ENCODE data around the gene RNLS.
A peak's percentile ranks its signal among the peaks of the same experiment; 100 is the strongest.

The RNLS gene

DNA sequence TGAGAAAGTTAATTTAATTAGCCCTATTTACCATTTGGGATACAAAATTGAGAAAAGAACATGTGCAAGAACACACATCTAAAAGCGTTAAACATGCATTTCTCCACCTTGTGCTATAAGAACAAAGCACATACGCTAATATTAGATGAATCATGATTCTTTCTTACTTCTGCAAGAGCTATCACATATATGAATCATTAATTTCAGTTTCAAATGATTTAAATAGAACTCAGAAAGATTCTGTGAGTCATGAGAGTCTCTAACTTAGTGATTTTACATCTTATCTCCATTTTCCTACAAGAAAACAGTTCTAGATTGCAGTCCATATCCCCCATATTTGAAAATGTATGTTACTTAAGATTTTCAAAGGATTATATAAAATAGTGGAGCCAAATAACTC lies 173.9 kb downstream of the RNLS start:
- no peak for DNase-seq (ENCODE audit: low read depth)
- H3K4me3 ChIP-seq (ENCODE audit: low read depth, low read length) = no peak overlapping the region
- TF ChIP-seq, protein P1, sequence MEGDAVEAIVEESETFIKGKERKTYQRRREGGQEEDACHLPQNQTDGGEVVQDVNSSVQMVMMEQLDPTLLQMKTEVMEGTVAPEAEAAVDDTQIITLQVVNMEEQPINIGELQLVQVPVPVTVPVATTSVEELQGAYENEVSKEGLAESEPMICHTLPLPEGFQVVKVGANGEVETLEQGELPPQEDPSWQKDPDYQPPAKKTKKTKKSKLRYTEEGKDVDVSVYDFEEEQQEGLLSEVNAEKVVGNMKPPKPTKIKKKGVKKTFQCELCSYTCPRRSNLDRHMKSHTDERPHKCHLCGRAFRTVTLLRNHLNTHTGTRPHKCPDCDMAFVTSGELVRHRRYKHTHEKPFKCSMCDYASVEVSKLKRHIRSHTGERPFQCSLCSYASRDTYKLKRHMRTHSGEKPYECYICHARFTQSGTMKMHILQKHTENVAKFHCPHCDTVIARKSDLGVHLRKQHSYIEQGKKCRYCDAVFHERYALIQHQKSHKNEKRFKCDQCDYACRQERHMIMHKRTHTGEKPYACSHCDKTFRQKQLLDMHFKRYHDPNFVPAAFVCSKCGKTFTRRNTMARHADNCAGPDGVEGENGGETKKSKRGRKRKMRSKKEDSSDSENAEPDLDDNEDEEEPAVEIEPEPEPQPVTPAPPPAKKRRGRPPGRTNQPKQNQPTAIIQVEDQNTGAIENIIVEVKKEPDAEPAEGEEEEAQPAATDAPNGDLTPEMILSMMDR (IDR thresholded peaks at IDR 0.05; ENCODE audit: low read depth, low read length, missing control alignments) = no peak

DNA sequence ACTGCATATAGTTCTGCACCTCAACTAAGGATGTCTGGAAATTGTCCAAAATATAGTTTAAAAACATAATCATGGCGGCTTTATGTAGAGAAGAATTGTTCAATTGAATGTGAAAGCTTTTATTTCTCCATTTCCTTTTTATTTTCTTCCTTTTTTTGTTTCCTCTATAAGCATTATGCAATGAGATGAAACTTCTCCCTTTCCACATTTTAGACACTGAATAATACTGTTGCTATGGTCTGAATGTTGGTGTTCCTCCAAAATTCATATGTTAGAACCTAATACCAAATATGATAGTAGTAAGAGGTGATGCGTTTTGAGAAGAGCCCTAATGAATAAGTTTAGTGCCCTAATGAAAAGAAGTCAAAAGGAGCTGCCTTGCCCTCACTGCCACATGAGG lies 175.0 kb downstream of the RNLS start:
- H3K4me3 ChIP-seq (ENCODE audit: low read depth, low read length) = no peak overlapping the region
- TF ChIP-seq, protein P1 (IDR thresholded peaks at IDR 0.05; ENCODE audit: low read depth, low read length, missing control alignments) = no peak
- DNase-seq (ENCODE audit: low read depth) = no peak

DNA sequence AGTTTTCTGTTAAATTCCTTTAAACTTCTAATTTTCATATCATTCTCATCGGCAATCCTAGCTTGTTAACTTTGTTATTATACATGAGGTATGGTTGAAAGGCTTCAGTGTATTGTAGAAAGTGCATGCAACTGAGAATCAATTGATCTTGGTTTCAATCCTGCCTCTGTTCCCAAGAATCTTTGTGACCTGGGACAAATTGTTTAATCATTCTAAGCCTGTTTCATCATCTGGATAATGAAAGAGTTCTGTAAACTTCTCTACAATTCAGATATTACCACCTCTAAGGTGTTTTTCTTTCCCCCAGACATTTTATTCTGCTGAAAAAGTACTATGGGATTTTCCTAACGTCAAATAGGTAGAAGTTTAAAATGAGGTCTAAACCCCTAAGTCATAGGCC lies 179.0 kb downstream of the RNLS start:
- TF ChIP-seq, protein P1 (IDR thresholded peaks at IDR 0.05; ENCODE audit: low read depth, low read length, missing control alignments) = no peak

DNA sequence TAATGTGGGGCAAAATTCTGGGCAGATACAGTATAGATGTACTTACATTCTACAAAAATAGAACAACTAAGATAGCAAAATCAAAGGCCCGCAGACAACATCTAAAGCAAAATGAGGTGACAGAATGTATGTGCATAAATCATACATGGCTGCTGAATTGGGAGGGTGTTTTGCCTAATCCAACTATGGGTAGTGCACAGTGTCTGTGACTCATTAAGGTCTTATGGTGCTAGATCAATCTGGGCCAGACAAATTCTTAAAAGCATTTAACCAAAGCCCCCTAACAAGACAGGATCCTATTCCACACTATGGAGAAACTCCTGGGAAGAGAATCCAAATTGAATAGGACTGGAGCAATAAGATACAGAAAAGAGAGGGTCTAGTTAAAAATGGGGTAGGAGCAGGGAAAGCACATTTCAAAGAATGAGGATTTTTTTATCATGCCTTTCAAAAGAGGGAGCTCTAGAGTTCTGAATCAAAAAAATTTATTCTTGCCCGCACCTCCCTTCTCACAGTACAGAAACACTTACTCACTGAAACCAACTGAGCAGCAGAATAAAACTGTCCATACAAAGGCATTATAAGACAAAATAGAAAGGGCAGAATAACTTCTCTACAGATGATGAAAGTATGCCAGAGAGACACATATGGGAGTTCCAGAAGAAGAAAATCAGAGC lies 181.3 kb downstream of the RNLS start:
- TF ChIP-seq, protein P1 (IDR thresholded peaks at IDR 0.05; ENCODE audit: low read depth, low read length, missing control alignments) = no peak
- no peak for DNase-seq (ENCODE audit: low read depth)
- no peak overlapping the region for H3K4me3 ChIP-seq (ENCODE audit: low read depth, low read length)

More for the DNA sequence above, 179.0 kb downstream of the RNLS start:
- H3K4me3 ChIP-seq (ENCODE audit: low read depth, low read length) = no peak overlapping the region
- no peak for DNase-seq (ENCODE audit: low read depth)

DNA sequence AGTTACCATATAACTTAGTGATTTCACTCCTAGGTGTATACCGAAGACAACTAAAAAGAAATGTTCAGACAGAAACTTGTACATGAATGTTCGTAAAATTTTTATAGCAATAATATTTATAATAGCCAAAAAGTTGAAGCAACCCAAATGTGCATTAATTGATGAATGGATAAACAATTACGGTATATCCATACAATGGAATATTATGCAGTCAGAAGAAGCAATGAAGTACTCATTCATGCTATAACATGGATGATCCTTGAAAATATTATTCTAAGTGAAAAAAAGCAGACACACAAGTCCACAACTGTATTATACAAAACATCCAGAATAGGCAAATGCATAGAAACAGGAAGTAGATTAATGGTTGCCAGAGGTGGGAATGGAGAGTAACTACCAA lies 183.9 kb downstream of the RNLS start:
- no peak overlapping the region for H3K4me3 ChIP-seq (ENCODE audit: low read depth, low read length)
- DNase-seq (ENCODE audit: low read depth) = no peak
- TF ChIP-seq, protein P1 (IDR thresholded peaks at IDR 0.05; ENCODE audit: low read depth, low read length, missing control alignments) = no peak

DNA sequence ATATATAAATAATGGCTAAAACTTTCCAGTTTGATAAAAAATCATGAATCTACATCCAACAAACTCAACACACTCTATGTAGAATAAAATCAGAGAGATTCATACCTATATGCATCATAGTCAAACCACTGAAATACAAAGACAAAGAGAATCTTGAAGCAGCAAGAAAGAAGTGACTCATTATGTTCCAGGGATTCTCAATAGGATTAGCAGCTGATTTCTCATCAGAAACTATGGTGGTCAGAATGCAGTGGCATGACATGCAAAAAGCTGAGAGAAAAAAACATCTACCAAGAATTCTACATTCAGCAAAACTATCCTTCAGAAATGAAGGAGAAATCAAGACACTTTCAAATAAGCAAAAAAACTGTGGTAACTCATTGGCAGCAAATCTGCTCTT lies 187.4 kb downstream of the RNLS start:
- TF ChIP-seq, protein P1 (IDR thresholded peaks at IDR 0.05; ENCODE audit: low read depth, low read length, missing control alignments) = no peak

DNA sequence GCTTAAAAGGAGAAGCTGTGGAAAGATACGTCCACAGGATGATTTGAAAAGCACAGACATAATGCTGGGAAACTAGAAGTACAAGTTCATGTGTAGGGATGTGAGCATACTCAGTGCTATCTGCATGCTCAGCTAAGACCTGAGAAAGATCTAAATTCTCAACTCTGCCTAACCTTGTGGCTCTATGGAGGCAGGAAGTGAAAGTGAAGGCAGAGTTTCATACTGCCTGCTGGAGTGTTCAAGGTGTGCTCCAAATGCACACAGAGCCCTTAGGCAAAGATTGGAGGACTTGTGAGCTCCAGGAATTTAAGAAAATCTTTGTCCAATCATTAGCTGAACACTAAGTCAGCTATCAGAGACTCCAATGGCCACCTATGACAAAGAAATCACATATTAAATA lies 190.9 kb downstream of the RNLS start:
- TF ChIP-seq, protein P1 (IDR thresholded peaks at IDR 0.05; ENCODE audit: low read depth, low read length, missing control alignments) = no peak
- peak; percentile 84 for DNase-seq (ENCODE audit: low read depth)
- no peak overlapping the region for H3K4me3 ChIP-seq (ENCODE audit: low read depth, low read length)

More for the DNA sequence above, 187.4 kb downstream of the RNLS start:
- H3K4me3 ChIP-seq (ENCODE audit: low read depth, low read length) = no peak overlapping the region
- no peak for DNase-seq (ENCODE audit: low read depth)

All from GM12864 (cell line).